HCT116 (cell line): ENCODE data around the gene AMOTL1. TPM values are rescaled to one million over a fixed set of nuclear protein-coding genes. Genes with fewer than 3 reads are reported as not detected.

Experiments used
- ATAC-seq: fragments of 200-7000 bp; cut with Tn5 transposase; 2 replicates; pipeline ENCODE4 v1.9.1; 2020; ENCODE audit warnings: mild to moderate bottlenecking, moderate library complexity
- BruUV-seq: library from RNA; stranded (reverse); fragments of 400-500 nt; replicated peaks from 2 replicates; lab custom pipeline; 2021; lab: Mats Ljungman, UMichigan
- CTCF ChIA-PET: fragments of 300-600 bp; sonication (Branson Sonifier 250); formaldehyde crosslinking; loops from one replicate; lab custom pipeline; 2021; ENCODE audit warnings: antibody characterized with exemption; lab: Charles Lee
- POLR2A ChIA-PET: fragments of 300-600, 350-600 bp; sonication (Branson Sonifier 250); formaldehyde crosslinking; loops from one replicate; lab custom pipeline; 2021; ENCODE audit warnings: antibody characterized with exemption; lab: Charles Lee
- RAD21 ChIA-PET, 2 experiments: fragments of 300-600 bp; sonication (Branson Sonifier 250); formaldehyde crosslinking; loops; one replicate each; lab custom pipeline; 2023; ENCODE audit warnings: low total read pairs in 2 of 2; ENCODE audit not compliant: uncharacterized antibody in 2 of 2, unreplicated experiment in 2 of 2, low non-redundant PET in 1 of 2; lab: Charles Lee
- DNase-seq: peaks from one replicate; pipeline ENCODE4 v3.0.0-alpha.2; 2010; ENCODE audit warnings: low read depth, low spot score
- H2AFZ ChIP-seq: fragments of 200-600 bp; shearing (Covaris generic), sonication (generic); 2 replicates; pipeline ENCODE4 v1.6.1; 2017; ENCODE audit warnings: low read depth, mixed run types, mixed read lengths, antibody characterized with exemption, low read length; ENCODE audit not compliant: poor library complexity, severe bottlenecking
- H3K27ac ChIP-seq: 2 replicates; pipeline ENCODE4 v1.5.1; 2012; ENCODE audit warnings: low read depth, low read length
- H3K27me3 ChIP-seq: fragments of 200-600 bp; sonication (generic); 2 replicates; pipeline ENCODE4 v1.6.1; 2016; ENCODE audit warnings: mixed run types, low read length, mixed read lengths; ENCODE audit not compliant: insufficient read depth
- H3K36me3 ChIP-seq, 2 experiments: fragments of 200-500 bp in 1 of 2; fragments of 200-600 bp in 1 of 2; sonication (Bioruptor generic) in 1 of 2; sonication (generic) in 1 of 2; 2 replicates each; pipeline versions ENCODE4 v1.5.1 to v1.6.1; 2014 to 2016; ENCODE audit warnings: low read length in 2 of 2, inconsistent platforms in 1 of 2, mixed read lengths in 1 of 2, mixed run types in 1 of 2; ENCODE audit not compliant: insufficient read depth in 2 of 2, control insufficient read depth in 1 of 2
- H3K4me1 ChIP-seq, 2 experiments: fragments of 200-600 bp in 1 of 2; sonication (generic) in 1 of 2; 2 replicates each; pipeline versions ENCODE4 v1.5.1 to v1.6.1; 2012 to 2017; ENCODE audit warnings: low read length in 2 of 2, inconsistent platforms in 1 of 2, mild to moderate bottlenecking in 1 of 2, mixed read lengths in 1 of 2, mixed run types in 1 of 2, moderate library complexity in 1 of 2; ENCODE audit not compliant: insufficient read depth in 2 of 2, control insufficient read depth in 1 of 2
- H3K4me2 ChIP-seq: fragments of 200-600 bp; sonication (generic); 2 replicates; pipeline ENCODE4 v1.6.1; 2017; ENCODE audit warnings: mixed run types, low read length, mixed read lengths
- H3K4me3 ChIP-seq, 2 experiments: fragments of 200-600 bp in 1 of 2; sonication (generic) in 1 of 2; replicated peaks in 1 of 2; 2 replicates each; pipeline ENCODE4 v1.5.1; 2011 to 2016; ENCODE audit warnings: low read length in 2 of 2, control low read depth in 1 of 2, low read depth in 1 of 2, mild to moderate bottlenecking in 1 of 2, mixed read lengths in 1 of 2, mixed run types in 1 of 2
- H3K79me2 ChIP-seq: fragments of 200-600 bp; sonication (generic); 2 replicates; pipeline ENCODE4 v1.6.1; 2017; ENCODE audit warnings: mild to moderate bottlenecking, mixed run types, low read length, moderate library complexity, mixed read lengths; ENCODE audit not compliant: insufficient read depth
- H3K9ac ChIP-seq: fragments of 200-600 bp; sonication (generic); 2 replicates; pipeline ENCODE4 v1.6.1; 2016; ENCODE audit warnings: low read length, mixed read lengths
- H3K9me2 ChIP-seq: fragments of 200-600 bp; sonication (generic), shearing (Covaris generic); 2 replicates; pipeline ENCODE4 v1.6.1; 2017; ENCODE audit warnings: mixed run types, mild to moderate bottlenecking, moderate library complexity; ENCODE audit not compliant: insufficient read depth
- H3K9me3 ChIP-seq, 2 experiments: fragments of 200-500 bp in 1 of 2; fragments of 200-600 bp in 1 of 2; sonication (Bioruptor generic) in 1 of 2; sonication (generic) in 1 of 2; 2 replicates each; pipeline ENCODE4 v1.6.1; 2014 to 2017; ENCODE audit warnings: low read length in 2 of 2, mixed read lengths in 2 of 2, inconsistent platforms in 1 of 2, low read depth in 1 of 2, mild to moderate bottlenecking in 1 of 2, mixed run types in 1 of 2, moderate library complexity in 1 of 2; ENCODE audit not compliant: control insufficient read depth in 1 of 2, insufficient read depth in 1 of 2
- H4K20me1 ChIP-seq: fragments of 200-600 bp; sonication (generic), shearing (Covaris generic); 2 replicates; pipeline ENCODE4 v1.6.1; 2017; ENCODE audit warnings: mixed run types, mild to moderate bottlenecking, moderate library complexity; ENCODE audit not compliant: insufficient read depth
- CBX3 ChIP-seq: IDR thresholded peaks from 2 replicates; pipeline ENCODE4 v1.6.1; 2012; ENCODE audit warnings: low read depth
- CTCF ChIP-seq, 3 experiments: fragments of 200-600 bp in 1 of 3; sonication (generic) in 1 of 3; IDR thresholded peaks in 2 of 3; conservative IDR thresholded peaks in 1 of 3; 2 replicates each; pipeline ENCODE4 v1.5.1; 2012 to 2017; ENCODE audit warnings: low read depth in 2 of 3, low read length in 2 of 3, antibody characterized with exemption in 1 of 3, borderline replicate concordance in 1 of 3, control low read depth in 1 of 3, mild to moderate bottlenecking in 1 of 3, mixed read lengths in 1 of 3, mixed run types in 1 of 3, moderate library complexity in 1 of 3; ENCODE audit not compliant: insufficient read depth in 1 of 3
- EGR1 ChIP-seq: IDR thresholded peaks from 2 replicates; pipeline ENCODE4 v1.6.1; 2012; ENCODE audit warnings: low read depth
- ELF1 ChIP-seq: IDR thresholded peaks from 2 replicates; pipeline ENCODE4 v1.6.1; 2012; ENCODE audit warnings: low read depth, borderline replicate concordance
- EZH2 ChIP-seq: fragments of 200-600 bp; sonication (generic); IDR thresholded peaks from 2 replicates; pipeline ENCODE4 v1.6.1; 2017; ENCODE audit warnings: antibody characterized with exemption, mixed run types
- FOSL1 ChIP-seq: IDR thresholded peaks from 2 replicates; pipeline ENCODE4 v1.6.1; 2012; ENCODE audit warnings: low read depth
- JUND ChIP-seq: IDR thresholded peaks from 2 replicates; pipeline ENCODE4 v1.6.1; 2012
- POLR2A ChIP-seq: IDR thresholded peaks from 2 replicates; pipeline ENCODE4 v1.7.0; 2011; ENCODE audit warnings: borderline replicate concordance; ENCODE audit not compliant: insufficient read depth, insufficient read length; ENCODE audit errors: extremely low read depth
- POLR2AphosphoS5 ChIP-seq: IDR thresholded peaks from 2 replicates; pipeline ENCODE4 v1.6.1; 2011; ENCODE audit warnings: mild to moderate bottlenecking, low read depth, low read length, moderate library complexity
- RAD21 ChIP-seq: IDR thresholded peaks from 2 replicates; pipeline ENCODE4 v1.6.1; 2012; ENCODE audit warnings: low read depth, mild to moderate bottlenecking
- REST ChIP-seq: IDR thresholded peaks from 2 replicates; pipeline ENCODE4 v1.6.1; 2012; ENCODE audit warnings: low read depth
- SIN3A ChIP-seq: IDR thresholded peaks from 2 replicates; pipeline ENCODE4 v1.6.1; 2012; ENCODE audit warnings: low read depth
- SP1 ChIP-seq: IDR thresholded peaks from 2 replicates; pipeline ENCODE4 v1.6.1; 2012; ENCODE audit warnings: low read depth
- SRF ChIP-seq: IDR thresholded peaks from 2 replicates; pipeline ENCODE4 v1.6.1; 2012; ENCODE audit warnings: low read depth
- TCF7L2 ChIP-seq: IDR thresholded peaks from 2 replicates; pipeline ENCODE4 v1.7.0; 2011; ENCODE audit warnings: borderline replicate concordance, inconsistent platforms; ENCODE audit not compliant: insufficient read depth, insufficient read length; ENCODE audit errors: extremely low read depth
- YY1 ChIP-seq: IDR thresholded peaks from 2 replicates; pipeline ENCODE4 v1.6.1; 2011; ENCODE audit warnings: low read length, low read depth, moderate library complexity, mild to moderate bottlenecking; ENCODE audit not compliant: insufficient replicate concordance; ENCODE audit errors: extremely low read depth
- ZFX ChIP-seq: fragments of 450-650 bp; IDR thresholded peaks from 2 replicates; pipeline ENCODE4 v1.6.1; 2017
- ZNF274 ChIP-seq: fragments of 200-500 bp; sonication (Bioruptor generic); IDR thresholded peaks from 2 replicates; pipeline ENCODE4 v1.6.1; 2014; ENCODE audit warnings: mild to moderate bottlenecking, low read depth, low read length, inconsistent platforms
- intact Hi-C: fragments of 100-400 bp; cut with micrococcal nuclease; formaldehyde crosslinking; loops from 2 replicates; pipeline ENCODE4 v1.10.0; 2022
- total RNA-seq: library from RNA; stranded (reverse); gene quantifications from one replicate; pipeline ENCODE4 v1.2.1, GENCODE V29; 2021; ENCODE audit not compliant: unreplicated experiment
- TF ChIP-seq, protein P1 (sequence below): IDR thresholded peaks from 2 replicates; pipeline ENCODE4 v1.6.1; 2012
- TF ChIP-seq, protein P2 (sequence below): IDR thresholded peaks from 2 replicates; pipeline ENCODE4 v1.6.1; 2011; ENCODE audit warnings: mild to moderate bottlenecking, low read length, moderate library complexity; ENCODE audit not compliant: insufficient replicate concordance; ENCODE audit errors: extremely low read depth

AMOTL1 gene
- total RNA-seq, 1 experiment from 2014 or later: 27.6 TPM

GRCh38 chr11:94725097-94725496 is 43.1 kb upstream of the AMOTL1 start:
- Histone ChIP-seq H3K79me2 (no peaks in the 10 kb centered on the region), H3K27me3 (no peaks in the 10 kb centered on the region), H3K9me3 (no peaks in the 10 kb centered on the region), H3K4me2 (no peak overlapping the region), H3K9me2 (no peaks in the 10 kb centered on the region), H2AFZ (no peak overlapping the region), H3K27ac (no peak overlapping the region), H3K36me3 (no peaks in the 10 kb centered on the region), H3K9ac (no peak overlapping the region), H3K4me1 (no peaks in the 10 kb centered on the region), H3K4me3 (no peak overlapping the region), H4K20me1 (no peaks in the 10 kb centered on the region)
- CTCF ChIA-PET: no interaction called here
- TF ChIP-seq SP1: no peak
- no peak for TF ChIP-seq ELF1
- TF ChIP-seq EGR1: no peak
- TF ChIP-seq REST: no peak
- TF ChIP-seq ZNF274: no peak
- no peak for TF ChIP-seq ZFX
- no peak for TF ChIP-seq YY1
- no peak for TF ChIP-seq FOSL1
- TF ChIP-seq, protein P1, sequence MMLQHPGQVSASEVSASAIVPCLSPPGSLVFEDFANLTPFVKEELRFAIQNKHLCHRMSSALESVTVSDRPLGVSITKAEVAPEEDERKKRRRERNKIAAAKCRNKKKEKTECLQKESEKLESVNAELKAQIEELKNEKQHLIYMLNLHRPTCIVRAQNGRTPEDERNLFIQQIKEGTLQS: no peak
- TF ChIP-seq RAD21: no peak
- TF ChIP-seq TCF7L2: no peak
- TF ChIP-seq SRF: no peak
- TF ChIP-seq SIN3A: no peak
- TF ChIP-seq POLR2AphosphoS5: no peak
- no peak for TF ChIP-seq CTCF (IDR thresholded peaks at IDR 0.05 in 2 of 3, conservative IDR thresholded peaks at IDR 0.05 in 1 of 3; ENCODE audit: borderline replicate concordance in 1 of 3, insufficient read depth in 1 of 3, low read depth in 2 of 3, low read length in 2 of 3)
- TF ChIP-seq, protein P2, sequence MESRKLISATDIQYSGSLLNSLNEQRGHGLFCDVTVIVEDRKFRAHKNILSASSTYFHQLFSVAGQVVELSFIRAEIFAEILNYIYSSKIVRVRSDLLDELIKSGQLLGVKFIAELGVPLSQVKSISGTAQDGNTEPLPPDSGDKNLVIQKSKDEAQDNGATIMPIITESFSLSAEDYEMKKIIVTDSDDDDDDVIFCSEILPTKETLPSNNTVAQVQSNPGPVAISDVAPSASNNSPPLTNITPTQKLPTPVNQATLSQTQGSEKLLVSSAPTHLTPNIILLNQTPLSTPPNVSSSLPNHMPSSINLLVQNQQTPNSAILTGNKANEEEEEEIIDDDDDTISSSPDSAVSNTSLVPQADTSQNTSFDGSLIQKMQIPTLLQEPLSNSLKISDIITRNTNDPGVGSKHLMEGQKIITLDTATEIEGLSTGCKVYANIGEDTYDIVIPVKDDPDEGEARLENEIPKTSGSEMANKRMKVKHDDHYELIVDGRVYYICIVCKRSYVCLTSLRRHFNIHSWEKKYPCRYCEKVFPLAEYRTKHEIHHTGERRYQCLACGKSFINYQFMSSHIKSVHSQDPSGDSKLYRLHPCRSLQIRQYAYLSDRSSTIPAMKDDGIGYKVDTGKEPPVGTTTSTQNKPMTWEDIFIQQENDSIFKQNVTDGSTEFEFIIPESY: no peak
- TF ChIP-seq POLR2A: no peak
- no peak for TF ChIP-seq JUND
- no peak for TF ChIP-seq CBX3
- no peak for TF ChIP-seq EZH2
- intact Hi-C loops: no loop called here
- no peak for ATAC-seq
- RAD21 ChIA-PET: no interaction called here
- POLR2A ChIA-PET: no interaction called here
- BruUV-seq: no TSS peak
- DNase-seq: no peak
